ENCODE measurements around the gene AP3B1. TPM values are rescaled to one million over a fixed set of nuclear protein-coding genes. Genes with fewer than 3 reads are reported as not detected.

Gene AP3B1, protein sequence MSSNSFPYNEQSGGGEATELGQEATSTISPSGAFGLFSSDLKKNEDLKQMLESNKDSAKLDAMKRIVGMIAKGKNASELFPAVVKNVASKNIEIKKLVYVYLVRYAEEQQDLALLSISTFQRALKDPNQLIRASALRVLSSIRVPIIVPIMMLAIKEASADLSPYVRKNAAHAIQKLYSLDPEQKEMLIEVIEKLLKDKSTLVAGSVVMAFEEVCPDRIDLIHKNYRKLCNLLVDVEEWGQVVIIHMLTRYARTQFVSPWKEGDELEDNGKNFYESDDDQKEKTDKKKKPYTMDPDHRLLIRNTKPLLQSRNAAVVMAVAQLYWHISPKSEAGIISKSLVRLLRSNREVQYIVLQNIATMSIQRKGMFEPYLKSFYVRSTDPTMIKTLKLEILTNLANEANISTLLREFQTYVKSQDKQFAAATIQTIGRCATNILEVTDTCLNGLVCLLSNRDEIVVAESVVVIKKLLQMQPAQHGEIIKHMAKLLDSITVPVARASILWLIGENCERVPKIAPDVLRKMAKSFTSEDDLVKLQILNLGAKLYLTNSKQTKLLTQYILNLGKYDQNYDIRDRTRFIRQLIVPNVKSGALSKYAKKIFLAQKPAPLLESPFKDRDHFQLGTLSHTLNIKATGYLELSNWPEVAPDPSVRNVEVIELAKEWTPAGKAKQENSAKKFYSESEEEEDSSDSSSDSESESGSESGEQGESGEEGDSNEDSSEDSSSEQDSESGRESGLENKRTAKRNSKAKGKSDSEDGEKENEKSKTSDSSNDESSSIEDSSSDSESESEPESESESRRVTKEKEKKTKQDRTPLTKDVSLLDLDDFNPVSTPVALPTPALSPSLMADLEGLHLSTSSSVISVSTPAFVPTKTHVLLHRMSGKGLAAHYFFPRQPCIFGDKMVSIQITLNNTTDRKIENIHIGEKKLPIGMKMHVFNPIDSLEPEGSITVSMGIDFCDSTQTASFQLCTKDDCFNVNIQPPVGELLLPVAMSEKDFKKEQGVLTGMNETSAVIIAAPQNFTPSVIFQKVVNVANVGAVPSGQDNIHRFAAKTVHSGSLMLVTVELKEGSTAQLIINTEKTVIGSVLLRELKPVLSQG
- 51.9 and 64.6 TPM in 2 replicates for total RNA-seq (2014; rRNA removed)
- 33.5 TPM for polyA plus RNA-seq (2012)

DNA sequence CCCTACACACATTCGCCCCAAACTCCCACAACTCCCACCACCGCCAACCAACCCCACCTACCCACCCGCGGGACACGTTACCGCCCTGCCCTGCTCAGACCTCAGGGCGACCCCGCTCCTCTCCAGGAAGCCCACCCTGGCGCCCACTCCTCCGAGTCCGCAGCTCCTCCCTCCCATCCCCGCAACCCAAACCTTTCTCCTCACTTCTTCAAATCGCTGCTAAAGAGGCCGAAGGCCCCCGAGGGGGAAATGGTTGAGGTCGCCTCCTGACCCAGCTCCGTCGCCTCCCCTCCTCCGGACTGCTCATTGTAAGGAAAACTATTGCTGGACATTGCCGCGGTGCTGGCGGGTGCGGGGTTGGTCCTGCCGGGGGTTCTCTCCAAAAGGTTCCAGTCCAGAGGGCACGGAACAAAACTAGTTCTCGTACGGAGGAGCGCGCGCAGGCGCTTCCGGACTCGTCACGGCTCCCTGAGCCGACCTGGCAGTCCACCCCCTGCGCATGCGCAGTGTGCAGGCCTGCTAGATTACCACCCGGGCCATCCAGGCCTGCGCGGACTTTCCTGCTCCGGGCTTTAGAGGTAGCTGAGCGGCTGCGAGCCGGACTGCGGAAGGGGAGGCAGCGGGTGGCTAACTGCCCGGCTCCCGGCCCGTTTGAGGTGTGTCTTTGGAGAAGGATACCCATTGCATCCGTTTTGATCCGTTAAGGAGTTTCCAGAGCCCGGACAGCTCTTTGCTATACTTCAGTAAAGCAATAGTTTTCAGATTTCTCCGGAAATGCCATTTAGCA is at the start of gene AP3B1:
Gene AP3B1, minus strand, starts transcription at position 451 of the 787 bp plus-strand sequence. Its CDS starts 119 bp downstream, at position 332.
- peak; percentile 99 for DNase-seq (ENCODE audit: low read depth)

DNA sequence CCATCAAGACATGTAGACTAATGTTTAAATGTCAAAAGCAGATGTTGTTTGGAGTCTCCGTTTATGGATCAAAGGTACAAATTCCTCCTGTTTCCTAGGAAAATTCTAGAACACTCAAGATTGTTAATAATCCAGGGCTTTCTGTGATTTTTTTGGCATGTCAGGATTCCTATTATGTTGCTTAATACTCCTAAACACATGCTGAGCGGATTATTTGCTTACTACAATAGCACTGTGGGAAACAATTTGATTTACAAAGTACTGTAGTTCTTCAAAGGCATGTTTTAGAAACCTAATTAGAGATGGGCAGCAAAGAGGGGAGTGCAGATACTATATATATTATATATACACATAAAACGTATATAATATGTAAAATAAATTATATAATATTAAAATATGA is 46.9 kb upstream of the AP3B1 start:
- DNase-seq (ENCODE audit: low read depth): no peak

DNA sequence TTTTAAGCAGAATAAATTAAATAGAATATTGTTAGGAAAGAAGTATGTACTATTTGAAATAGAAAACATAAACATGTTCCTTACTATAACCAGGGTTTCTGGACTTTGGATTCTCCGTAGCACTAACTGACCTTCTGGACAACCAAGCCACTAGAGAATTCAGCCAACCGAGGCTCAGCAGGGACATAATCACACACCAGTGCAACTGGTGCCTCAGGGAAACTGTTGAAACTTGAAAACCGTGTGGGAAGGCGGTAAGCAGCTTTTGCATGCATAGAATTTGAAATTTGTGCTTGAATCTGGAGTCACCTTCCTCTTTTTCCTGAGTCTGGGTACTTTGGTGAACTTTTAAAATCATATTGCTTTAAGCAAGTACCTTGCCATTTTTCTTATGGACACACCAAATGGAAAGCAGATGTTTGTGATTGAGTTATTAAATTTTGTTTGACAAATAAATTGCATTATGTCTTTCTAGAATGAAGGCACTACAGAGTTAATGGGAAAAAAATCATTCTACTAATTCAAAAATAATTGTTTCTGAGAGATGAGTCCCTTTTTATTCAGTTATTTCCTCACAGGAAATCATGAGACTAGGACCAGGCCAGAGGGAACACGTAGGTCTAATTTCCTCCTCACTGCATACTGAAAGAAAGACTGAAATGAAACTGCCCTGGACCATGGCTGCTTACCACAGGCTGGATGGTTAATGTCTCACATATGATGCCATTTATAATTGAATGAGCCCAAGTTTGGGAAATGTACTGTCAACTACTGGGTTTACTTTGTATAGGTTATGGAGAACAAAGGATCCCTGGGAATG is 45.3 kb upstream of the AP3B1 start:
- no peak for DNase-seq (ENCODE audit: low read depth)

DNA sequence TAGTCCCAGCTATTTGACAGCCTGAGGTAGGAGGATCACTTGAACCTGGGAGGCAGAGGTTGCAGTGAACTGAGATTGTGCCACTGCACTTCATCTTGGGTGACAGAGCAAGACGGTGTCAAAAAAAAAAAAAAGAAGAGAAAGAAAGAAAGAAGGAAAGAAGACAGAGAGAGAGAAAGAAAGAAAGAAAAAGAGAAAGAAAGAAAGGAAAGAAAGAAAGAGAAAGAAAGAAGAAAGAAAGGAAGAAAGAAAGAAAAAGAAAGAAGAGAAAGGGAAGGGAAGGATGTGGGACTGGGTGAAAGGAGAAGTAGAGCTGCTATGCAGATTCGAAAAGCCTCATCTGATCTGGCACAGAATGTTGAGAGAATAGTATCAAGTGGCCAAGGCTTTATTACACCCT is 42.2 kb upstream of the AP3B1 start:
- no peak for DNase-seq (ENCODE audit: low read depth)

DNA sequence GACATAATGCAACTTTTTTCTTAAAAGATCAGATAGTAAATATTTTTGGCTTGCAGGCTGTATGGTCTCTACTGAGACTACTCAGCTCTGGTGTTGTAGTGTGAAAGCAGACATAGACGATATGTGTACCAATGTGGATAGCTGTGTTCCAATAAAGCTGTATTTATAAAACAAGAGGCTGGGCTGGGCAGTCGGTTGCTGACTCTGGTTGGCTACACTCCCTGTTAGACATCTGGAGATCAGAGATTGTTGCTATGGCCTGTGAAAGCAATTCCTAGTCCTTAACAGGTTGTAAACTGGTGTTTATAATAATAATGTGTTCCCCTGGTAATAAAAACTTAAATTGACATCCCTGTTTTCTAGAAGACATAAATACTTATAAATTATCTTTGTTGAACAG is 41.5 kb upstream of the AP3B1 start:
- DNase-seq (ENCODE audit: low read depth): no peak

DNA sequence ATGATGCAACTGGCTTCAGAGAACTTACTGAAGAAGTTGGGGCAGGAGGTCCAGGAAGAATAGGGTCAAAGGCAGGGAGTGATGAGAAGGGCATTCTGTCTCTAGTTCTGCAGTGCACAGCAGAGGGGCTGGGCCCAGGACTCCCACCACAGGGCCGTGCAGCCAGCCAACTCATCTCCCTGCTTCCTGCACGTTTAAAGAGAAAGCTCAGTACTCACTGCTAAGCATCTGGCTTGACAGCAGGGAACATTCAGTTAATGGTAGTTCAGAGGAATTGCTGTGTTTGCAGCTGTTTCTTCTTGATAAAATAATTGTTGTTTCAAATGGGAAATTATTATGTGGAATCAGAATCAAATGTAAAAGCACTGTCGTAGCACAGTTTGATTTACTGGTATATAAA is 40.3 kb upstream of the AP3B1 start:
- peak; percentile 23 for DNase-seq (ENCODE audit: low read depth)

DNA sequence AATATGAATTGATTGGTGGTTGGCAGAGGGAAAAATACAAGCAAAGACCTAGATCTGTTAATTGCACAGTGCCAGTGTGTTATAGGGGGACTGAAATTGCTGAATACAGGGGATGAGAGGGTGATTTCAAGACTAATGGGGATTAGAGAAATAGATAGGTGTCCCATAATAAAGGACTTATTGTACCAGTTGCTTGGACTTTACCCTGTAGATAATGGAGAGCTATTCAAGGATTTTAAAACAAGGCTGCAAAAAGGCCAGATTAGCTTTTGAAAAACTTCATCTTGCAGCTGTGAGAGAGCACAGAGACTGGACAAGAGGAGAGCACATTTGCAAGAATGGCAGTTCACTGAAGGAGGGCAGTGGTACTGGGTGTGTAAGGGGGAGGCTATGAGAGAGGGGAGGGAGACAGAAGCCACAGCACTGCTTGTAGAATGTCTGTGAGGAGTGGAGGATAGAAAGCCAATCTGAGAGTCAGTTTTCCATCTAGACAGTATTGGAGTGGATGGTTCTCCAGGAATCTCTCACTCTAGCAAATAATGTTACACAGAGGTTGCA is 37.1 kb upstream of the AP3B1 start:
- DNase-seq (ENCODE audit: low read depth): no peak

DNA sequence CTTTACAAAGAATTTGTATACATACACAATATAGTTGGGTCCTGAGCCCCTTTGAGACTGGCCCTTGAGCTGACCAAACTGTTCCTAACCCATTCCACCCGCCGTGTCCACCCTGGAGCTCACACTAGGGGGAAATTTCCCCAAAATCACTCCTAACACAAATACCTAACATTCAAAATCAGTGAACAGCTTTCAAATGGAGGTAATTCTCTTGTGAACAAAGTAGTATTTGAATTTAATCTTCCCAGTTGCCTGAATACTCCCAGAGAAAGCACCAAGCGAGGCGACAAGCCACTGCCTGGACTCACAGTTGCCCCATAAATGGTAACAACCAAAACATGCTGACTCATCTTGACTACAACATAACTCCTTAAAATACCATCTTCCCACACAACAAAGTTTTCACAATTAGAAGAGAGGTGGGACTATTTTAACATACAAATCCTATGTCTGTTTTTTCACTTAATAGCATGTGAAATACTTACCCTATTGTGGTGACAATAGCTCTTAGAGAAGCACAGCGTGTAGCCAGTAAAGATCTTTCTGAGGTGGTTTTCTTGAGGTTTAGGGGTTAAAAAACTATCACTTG is 34.2 kb upstream of the AP3B1 start:
- DNase-seq (ENCODE audit: low read depth): peak; percentile 31

DNA sequence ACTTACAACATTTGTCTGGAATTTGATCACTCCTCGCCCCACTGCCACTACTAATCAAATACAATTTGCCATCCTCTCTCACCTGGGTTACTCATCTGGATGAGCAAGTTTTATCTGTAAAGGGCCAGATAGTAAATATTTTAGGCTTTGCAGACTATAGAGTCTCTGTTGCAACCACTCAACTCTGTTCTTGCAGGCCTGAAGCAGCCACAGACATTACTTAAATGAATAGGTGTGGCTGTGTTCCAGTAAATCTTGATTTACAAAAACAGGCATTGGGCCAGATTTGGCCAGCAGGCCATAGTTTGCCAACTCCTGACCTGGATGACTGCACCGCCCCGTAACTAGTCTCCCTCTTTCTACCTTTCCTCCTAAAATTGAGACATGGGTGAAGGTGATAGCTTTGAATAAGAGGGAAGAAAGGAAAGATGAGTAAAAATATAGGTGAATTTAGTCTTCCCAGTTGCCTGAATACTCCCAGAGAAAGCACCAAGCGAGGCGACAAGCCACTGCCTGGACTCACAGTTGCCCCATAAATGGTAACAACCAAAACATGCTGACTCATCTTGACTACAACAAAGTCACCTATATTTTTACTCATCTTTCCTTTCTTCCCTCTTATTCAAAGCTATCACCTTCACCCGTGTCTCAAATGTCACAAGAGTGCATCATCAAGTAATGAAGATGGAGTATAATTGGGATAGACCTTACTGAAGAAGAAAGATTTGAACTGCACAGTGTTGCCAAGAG is 33.4 kb upstream of the AP3B1 start:
- no peak for DNase-seq (ENCODE audit: low read depth)

DNA sequence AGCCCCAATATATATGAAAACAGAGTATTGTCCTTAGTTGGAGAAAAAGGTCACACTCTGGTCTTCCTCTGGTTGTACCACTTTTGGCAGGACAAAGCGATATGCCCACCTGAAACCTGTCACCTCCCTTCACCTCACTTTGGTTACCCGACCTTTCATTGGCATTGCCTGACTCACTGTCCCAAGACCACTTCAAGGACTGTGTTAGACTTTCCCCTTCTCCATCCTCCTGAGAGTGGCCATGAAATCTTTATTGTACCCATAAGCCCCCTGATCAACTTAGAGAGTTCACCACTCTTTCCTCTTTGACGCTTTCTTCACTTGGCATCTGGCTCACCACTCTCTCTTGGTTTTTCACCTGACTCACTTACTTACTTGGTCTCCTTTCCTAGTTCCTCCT is 32.4 kb upstream of the AP3B1 start:
- DNase-seq (ENCODE audit: low read depth): no peak

DNA sequence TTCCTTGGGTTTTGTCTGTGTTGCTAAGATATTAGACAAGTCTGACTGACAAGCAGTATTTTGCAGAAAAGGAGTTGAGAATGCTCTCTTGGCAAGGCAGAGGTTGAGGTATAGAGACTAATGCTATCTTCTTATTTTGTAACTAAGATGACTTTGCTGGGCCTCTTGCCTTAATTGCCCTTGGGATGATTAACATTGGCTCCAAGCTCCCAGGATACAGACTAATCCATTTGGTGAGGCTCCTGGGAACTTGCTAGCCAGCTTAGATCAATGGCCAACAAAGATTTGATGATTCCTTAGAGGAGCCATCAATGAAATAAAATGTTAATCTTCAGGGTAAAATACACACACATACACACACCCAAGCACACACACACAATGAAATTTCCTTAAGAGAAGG is 28.7 kb upstream of the AP3B1 start:
- DNase-seq (ENCODE audit: low read depth): no peak

DNA sequence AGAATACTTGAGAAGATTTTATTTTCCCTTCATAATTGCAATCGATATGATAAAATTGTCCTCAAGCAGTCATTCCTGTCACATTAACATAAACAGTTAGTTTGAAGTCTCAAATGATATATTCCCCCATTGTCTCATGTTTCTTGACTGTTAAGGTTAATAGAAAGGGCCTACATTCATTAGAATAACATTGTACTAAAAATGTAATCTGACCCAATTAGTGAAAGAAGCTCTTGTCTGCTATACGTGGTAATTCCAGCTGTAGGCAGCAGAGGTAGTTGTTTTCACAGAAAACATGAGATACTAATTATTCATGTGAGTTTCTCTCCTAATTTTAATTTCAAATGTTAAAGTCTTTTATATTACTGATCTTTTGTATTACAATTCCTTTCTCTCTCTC is 25.9 kb upstream of the AP3B1 start:
- DNase-seq (ENCODE audit: low read depth): peak; percentile 47

DNA sequence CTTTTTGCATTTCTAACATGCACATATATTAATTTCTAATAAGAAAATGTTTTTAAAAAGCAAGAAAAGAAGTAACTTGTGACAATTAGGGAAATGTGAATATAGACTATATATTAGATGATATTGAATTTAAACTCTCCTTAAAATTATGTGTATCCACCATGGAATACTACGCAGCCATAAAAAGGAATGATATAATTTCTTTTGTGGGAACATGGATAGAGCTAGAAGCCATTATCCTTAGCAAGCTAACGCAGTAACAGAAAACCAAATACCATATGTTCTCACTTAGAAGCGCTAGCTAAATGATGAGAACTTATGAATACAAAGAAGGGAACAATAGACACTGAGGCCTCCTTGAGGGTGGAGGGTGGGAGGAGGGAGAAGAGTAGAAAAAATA is 23.8 kb upstream of the AP3B1 start:
- no peak for DNase-seq (ENCODE audit: low read depth)

DNA sequence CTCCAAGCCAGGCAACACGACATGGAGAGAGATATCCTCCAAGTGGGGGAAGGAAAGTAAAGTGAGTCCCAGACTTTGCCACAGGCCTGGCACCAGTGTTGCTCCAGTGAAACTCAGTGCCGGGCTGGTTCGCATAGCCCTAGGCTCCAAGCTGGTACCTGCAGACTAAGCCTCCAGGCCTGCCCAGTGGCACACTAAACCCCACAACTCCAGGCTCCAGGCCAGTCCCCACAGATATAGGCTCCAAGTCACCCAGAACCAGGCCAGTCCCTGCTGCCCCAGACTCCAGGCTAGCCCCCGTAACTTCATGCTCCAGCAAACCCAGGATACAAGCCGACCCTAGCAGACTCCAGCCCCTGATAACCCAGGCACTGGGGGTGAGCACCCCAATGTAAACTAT is 23.0 kb upstream of the AP3B1 start:
- no peak for DNase-seq (ENCODE audit: low read depth)

DNA sequence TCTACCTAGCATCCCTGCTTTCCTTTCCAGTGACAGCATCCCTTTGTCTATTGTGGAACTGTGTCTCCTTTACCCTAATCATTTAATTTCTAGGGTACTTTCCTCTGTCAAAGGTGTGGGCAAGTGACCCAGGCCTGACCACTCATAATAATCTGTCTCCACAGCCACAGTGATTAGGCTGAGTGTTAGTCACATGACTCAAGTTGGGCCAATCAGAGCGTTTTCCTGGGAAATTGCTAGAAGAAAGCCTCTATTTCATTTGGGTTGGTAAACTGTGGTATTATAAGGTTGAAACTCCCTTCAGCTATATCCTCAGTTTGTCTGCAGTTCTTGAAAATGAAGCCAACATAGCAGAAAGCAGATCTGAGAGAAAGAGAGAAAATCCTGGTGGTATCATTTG is 14.2 kb upstream of the AP3B1 start:
- no peak for DNase-seq (ENCODE audit: low read depth)

DNA sequence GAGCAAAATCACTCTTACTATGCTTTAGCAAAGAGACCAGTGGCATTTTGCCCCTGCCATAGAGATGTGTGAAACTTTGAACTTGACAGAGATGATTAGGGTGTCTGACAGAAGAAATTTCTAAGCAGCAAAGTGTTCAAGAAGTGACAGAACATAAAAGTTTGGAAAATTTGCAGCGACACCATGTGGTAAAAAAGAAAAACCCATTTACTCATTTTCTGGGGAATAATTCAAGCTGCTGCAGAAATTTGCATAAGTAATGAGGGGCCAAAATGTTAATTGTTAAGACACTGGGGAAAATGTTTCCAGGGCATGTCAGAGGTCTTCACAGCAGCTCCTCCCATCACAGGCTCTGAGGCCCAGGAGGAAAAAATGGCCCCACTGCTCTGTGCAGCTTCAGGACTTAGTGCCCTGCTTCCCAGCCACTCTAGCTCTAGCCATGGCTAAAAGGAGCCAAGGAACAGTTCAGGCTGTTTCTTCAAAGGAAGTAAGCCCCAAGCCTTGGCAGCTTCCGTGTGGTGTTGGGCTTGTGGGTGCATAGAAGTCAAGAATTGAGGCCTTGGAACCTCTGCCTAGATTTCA is 6.1 kb upstream of the AP3B1 start:
- peak; percentile 19 for DNase-seq (ENCODE audit: low read depth)

DNA sequence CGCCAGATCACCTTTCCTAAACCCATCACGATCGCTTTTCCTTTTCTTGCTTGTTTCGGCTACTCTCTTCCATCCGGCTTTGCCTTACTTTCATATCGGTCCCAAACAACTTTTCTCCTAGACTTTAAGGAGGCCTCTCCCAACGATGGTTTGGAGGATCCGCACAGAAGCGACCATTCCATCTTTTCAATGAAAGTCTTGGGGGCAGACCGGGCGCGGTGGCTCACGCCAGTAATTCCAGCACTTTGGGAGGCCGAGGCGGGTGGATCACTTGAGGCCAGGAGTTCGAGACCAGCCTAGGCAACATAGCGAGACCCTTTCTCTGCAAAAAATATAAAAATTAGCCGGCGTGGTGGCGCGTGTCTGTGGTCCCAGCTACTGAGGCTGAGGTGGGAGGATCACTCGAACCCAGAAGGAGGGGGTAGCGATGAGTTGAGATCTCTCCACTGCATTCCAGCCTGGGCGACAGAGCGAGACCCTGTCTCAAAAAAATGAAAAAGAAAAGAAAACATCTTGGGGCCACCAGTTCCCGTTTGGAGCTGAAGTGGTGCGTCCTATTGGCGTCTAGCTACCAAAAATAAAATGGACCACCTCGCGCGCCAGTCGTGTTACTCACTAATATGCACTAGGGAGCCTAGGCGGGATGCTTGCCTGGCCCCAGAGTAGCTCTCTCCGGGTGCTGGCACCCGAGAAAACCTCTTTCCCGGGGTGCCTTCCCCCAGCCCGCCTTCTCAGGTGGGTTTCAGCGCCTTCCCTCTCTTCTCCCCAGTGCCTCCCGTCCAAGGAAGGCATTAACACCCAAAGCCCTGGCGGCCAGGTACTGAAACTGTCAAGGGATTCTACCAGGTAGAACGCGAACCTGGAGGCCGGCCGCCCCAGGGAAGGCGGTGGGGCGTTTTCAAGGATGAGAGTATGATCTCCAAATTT is 800 bp upstream of the AP3B1 start:
- DNase-seq (ENCODE audit: low read depth): peak; percentile 23

DNA sequence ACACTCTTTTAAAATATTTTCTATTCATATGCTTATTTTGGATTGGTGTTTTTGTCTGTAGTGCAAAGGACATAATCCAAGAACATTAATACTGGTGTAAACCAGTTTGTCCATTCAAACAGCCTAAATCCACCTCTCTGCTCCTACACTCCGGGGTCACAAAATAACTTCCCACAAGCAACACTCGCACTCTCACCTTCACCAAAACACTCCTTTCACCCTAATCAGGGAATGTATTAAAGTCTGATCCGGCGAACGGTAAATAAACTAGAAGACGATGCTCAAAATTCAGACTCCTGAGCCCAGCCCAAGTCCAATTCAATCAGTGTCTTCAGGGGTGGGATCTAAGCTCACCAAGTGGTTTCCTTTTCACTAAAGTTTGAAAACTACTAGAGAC is 649 bp downstream of the AP3B1 start:
- DNase-seq (ENCODE audit: low read depth): peak; percentile 21

Data from LHCN-M2 (cell line).